ENCODE measurements around the gene WASHC4.

DNA sequence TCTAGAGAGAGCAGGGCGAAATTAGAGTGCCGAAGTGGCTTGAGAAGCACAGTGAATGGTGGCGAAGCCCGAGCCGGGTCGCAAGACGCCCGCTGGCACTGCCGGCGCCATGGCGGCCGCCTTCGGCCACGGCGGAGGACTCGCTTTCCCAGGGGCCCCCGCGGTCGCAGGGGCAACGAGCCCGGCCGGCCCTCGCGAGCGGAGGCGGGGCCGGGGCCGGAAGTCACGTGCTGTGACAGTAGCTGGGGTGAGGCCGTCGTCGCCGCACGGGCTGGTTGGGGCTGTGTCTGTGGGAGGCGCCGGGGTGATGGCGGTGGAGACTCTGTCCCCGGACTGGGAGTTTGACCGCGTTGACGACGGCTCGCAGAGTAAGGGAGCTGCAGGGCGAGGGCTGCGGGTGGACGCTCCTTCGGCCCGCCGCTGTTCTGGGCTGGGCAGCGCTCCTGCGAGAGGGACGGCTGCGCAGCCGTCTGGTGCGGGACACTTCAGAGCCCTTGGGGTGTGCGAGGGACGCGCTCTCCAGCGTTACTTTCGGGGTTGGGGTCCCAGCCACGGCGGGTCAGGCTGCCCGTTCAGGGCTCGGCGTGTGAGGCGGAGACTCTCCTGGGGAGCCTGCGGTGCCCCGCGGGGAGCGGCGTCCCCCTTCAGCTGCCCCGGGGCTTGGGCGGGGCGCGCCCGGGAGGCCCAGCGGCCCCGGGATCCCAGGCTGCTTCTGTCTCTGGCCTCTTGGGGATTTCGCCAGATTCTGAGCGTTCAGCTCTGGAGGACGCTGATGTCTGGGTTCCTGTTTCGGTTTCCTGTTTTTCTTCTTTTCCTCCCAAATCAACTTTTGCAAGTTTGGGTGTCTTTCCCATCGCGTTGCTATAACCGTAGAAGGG, at the start of gene WASHC4:
- TF ChIP-seq CTCF (IDR thresholded peaks at IDR 0.05; ENCODE audit: low read depth, low read length, poor library complexity, severe bottlenecking) = no peak
- no peak for TF ChIP-seq EZH2phosphoT487 (IDR thresholded peaks at IDR 0.05; ENCODE audit: borderline replicate concordance, low read length)
